ENCODE measurements around the gene NNAT.

- TF ChIP-seq POLR2AphosphoS5 (IDR thresholded peaks at IDR 0.05; ENCODE audit: low read depth, low read length) (no peak), POLR2A (IDR thresholded peaks at IDR 0.05; ENCODE audit: low read depth, low read length) (no peak), TAF1 (IDR thresholded peaks at IDR 0.05; ENCODE audit: borderline replicate concordance, low read depth, low read length) (no peak)
Observed at GRCh38 chr20:37506152-37506725, 14.8 kb upstream of the NNAT start.

Measured in GM12892 (cell line).